Fibroblast of lung (primary cell): ENCODE data around the gene ZBTB7B.

Experiments used
- CTCF ChIP-seq, 2 donors: IDR thresholded peaks in 1 of 2; conservative IDR thresholded peaks in 1 of 2; 1 replicate in 1 of 2; 2 replicates in 1 of 2; pipeline ENCODE4 v1.5.1; 2011 to 2012; ENCODE audit warnings: low read length in 2 of 2, control low read depth in 1 of 2, inconsistent platforms in 1 of 2, low read depth in 1 of 2, mild to moderate bottlenecking in 1 of 2
- EZH2 ChIP-seq: IDR thresholded peaks from 2 replicates; pipeline ENCODE4 v1.5.1; 2012; ENCODE audit warnings: low read length, control low read depth, mild to moderate bottlenecking; ENCODE audit errors: missing control alignments

GRCh38 chr1:154971341-154971998, 31.1 kb upstream of the ZBTB7B start:
- TF ChIP-seq EZH2 (no peak), CTCF (conservative IDR thresholded peaks at IDR 0.05 in 1 of 2, IDR thresholded peaks at IDR 0.05 in 1 of 2; ENCODE audit: low read depth in 1 of 2, low read length in 2 of 2) (no peak)
